ENCODE data around the gene ALOX12.

ALOX12 gene

GRCh38 chr17:7021993-7022778 lies 26.3 kb downstream of the ALOX12 start:
- no peak for DNase-seq (ENCODE audit: low read depth, low spot score)

GRCh38 chr17:7022781-7023571 lies 27.1 kb downstream of the ALOX12 start, which contains the start of gene BCL6B:
TSS of gene BCL6B (plus strand) at chr17:7023050. CDS start at chr17:7023672, 622 bp downstream.
- no peak for DNase-seq (ENCODE audit: low read depth, low spot score)

- DNase-seq (ENCODE audit: low read depth, low spot score): peak; percentile 92
Measured at GRCh38 chr17:7023576-7024401, 27.9 kb downstream of the ALOX12 start.

- no peak for DNase-seq (ENCODE audit: low read depth, low spot score)
Measured at GRCh38 chr17:7024402-7024785, 28.5 kb downstream of the ALOX12 start.

DNA sequence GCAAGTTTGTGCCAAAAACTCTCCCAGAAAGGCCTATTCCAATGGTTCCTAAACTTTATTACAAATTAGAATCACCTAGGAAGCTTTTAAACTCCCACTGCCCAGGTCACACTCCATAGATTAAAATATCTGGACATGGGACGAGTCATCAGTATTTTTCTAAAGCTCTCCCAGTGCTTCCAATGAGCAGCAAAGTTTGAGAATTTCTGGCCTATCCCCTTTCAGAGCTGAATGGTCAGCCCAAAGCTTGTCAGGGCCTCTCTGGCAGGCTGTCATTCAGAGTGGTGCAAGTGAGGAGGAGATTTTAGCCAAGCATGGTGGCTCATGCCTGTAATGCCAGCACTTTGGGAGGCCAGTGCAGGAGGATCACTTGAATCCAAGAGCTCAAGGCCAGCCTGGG lies 29.4 kb downstream of the ALOX12 start:
- no peak for DNase-seq (ENCODE audit: low read depth, low spot score)

DNA sequence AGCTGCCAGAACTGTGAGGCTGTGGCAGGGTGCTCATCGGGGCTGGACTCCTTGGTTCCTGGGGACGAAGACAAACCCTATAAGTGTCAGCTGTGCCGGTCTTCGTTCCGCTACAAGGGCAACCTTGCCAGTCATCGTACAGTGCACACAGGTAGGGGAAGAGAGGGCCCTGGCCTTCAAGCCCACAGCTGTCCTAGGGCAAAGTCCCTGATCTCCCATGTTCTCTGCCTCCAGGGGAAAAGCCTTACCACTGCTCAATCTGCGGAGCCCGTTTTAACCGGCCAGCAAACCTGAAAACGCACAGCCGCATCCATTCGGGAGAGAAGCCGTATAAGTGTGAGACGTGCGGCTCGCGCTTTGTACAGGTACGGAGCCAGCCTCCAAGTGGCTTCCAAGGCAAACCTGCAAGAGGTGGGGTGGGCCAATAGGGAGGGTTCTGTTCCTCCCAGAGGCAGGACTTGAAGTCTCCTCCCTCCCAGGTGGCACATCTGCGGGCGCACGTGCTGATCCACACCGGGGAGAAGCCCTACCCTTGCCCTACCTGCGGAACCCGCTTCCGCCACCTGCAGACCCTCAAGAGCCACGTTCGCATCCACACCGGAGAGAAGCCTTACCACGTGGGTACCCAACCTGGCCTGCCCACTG lies 30.7 kb downstream of the ALOX12 start:
- DNase-seq (ENCODE audit: low read depth, low spot score): no peak

GRCh38 chr17:7027335-7027734 lies 31.5 kb downstream of the ALOX12 start:
- DNase-seq (ENCODE audit: low read depth, low spot score): no peak

DNA sequence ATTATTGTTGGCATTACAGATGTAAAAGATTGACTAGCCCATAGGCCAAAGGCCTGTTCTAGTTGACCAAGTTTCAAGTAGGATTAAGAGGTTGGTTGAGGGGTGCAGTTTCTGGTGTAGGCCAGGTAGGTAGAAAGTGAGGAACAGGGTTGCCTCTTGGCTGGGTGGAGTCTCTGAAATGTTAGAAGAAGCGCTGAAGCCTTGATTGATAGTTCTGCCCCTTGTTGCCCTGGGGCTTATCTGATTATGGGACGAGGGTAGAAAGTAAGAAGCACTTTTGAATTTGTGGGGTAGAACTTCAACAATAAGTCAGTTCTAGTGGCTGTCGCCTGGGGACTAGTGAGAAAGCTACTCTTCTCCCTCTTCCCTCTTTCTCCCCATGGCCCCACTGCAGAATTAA lies 33.2 kb downstream of the ALOX12 start:
- DNase-seq (ENCODE audit: low read depth, low spot score): no peak

DNA sequence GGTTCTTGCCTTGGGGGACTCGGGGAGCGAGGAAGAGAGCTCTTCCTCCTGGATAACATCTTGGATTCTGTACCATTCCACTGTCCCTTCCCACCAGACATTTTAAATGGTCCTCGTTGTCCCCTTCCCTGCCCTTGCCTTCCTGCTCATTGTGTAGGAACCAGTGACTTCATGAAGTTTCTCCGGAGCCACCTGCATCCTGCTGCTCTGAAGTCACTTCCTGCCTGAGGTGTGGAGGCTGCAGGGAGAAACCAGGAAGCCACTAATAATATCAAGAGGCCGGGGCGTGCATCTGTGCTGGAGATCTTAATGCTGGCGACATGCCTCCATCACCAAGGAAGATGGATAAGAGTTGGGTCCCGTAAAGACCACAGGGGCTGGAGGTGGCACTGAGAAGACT lies 33.8 kb downstream of the ALOX12 start:
- no peak for DNase-seq (ENCODE audit: low read depth, low spot score)

DNA sequence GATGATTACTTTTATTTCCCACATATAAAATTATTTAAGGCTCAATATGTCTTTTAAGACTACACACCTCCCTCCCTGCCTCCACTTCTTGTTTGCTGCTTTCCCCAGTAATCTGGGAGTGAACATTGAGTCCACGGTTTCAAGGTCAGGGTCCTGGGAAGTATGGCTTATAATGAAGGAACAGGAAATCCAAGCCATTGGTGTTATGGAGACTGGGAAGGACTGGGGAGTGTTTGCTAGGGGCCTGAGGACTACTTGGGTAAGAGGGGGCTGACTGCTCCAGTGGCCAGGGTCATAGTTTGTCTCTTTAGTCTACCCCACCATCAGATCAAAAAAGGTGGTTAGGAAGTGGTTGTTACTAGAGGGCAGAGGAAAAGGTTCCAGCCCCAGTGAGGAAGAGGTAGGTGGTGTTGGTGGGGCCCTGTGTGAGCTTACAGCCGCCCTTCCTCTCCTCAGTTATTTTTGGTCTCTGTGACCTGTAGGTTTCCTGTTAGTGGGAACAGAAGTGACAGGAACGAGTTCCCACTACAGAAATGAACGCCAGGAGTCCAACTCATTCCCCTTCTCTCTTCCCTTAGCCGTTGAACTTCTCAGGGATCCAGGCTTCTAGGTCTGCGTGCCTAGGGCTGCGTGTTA lies 39.2 kb downstream of the ALOX12 start:
- DNase-seq (ENCODE audit: low read depth, low spot score): no peak

DNA sequence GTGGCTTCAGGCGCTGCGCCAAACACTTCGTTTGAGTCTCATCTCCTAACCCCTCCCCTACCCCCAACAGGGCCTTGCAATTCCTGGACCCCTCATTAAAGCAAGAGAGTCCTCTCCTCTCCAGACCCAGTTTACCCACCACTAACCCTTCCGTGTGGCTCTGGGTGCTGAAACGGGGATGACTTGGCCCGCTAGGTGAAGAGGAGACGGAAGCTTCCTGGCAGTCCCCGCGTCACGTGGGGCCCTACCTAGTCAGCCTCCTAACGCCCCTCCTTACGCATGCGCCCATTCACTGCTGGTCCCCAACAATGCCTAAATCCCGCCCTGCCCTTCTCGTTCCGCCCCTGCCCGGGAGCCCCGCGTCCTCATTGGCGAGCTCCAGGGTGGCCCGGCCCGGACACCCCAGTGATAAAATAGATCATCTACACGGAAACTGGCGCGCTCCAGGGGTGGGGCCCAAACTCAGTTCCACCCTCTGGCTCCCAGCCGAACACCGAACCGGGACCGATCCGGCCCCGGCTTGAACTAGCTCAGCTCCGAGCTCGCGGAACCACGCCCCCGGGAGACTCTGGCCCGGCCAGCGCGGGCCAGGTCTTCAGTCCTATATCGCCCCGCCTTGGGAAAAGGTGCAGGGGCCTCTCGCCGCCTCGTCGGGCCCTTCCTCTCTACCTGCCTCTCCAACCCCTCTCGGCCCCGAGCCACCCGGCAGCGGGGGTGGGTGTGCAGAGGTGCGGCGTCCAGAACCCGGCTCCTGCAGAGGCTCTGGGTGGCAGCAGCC lies 39.9 kb downstream of the ALOX12 start, which contains the start of gene SLC16A13:
SLC16A13 (plus strand) TSS at position 425 of the 778 bp plus-strand sequence. CDS start 368 bp downstream, outside the sequence.
- DNase-seq (ENCODE audit: low read depth, low spot score): peak; percentile 88

- no peak for DNase-seq (ENCODE audit: low read depth, low spot score)
Measured at GRCh38 chr17:7038025-7038862, 42.4 kb downstream of the ALOX12 start.

- DNase-seq (ENCODE audit: low read depth, low spot score): no peak
Measured at GRCh38 chr17:7039832-7040231, 44.0 kb downstream of the ALOX12 start.

GRCh38 chr17:7041607-7042500 lies 46.0 kb downstream of the ALOX12 start:
- DNase-seq (ENCODE audit: low read depth, low spot score): no peak

GRCh38 chr17:7042501-7043181 lies 46.8 kb downstream of the ALOX12 start:
- no peak for DNase-seq (ENCODE audit: low read depth, low spot score)

GRCh38 chr17:7043182-7043496 lies 47.3 kb downstream of the ALOX12 start:
- DNase-seq (ENCODE audit: low read depth, low spot score): no peak

- DNase-seq (ENCODE audit: low read depth, low spot score): no peak
Measured at GRCh38 chr17:7043497-7044198, 47.8 kb downstream of the ALOX12 start, which contains the start of gene SLC16A11. TSS of gene SLC16A11 (minus strand) at chr17:7044092. CDS start at chr17:7043513, 579 bp downstream.
